ENCODE data around the gene FGF8.
A peak's percentile ranks its signal among the peaks of the same experiment; 100 is the strongest.

FGF8 gene

DNA sequence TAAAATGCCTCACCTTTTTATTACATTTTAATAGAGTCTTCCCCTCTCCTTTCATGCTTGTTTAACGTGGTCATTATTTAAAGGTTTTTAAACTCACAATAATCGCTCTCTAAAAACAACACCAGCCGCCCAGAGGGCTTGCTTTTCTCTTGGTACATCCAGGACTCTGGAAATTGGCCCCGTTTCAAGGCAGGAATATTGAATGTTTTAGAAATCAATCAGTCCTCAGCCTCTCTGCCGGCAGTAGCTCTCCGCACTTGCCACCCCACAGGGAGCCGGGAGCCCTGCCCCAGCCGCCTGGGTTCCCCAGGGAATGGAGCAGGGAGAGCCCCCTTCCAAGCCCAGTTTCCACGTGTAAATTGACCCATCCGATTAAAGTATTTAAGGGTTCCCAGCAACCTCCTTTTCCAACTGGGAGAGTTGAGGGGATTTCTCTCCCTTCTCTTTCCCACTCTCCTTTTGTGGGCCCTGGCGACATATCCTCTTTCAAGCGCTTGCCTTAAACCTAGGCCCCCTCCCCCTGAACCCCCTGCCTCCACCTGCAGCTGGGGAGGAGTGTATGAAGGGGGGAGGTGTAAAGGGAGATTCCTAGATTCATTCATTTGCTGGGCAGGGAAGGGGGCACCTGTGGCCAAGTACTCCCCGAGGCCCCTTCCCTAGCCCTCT is 1.9 kb downstream of the FGF8 start:
- peaks cover 14% of the 10 kb centered on the region for H3K4me1 ChIP-seq (ENCODE audit: control insufficient read depth, low read length)
- H3K9me3 ChIP-seq (ENCODE audit: control insufficient read depth, insufficient read depth, low read length): no peaks in the 10 kb centered on the region
- no peak overlapping the region for H3K27ac ChIP-seq (ENCODE audit: low read depth, low read length)
- H3K4me3 ChIP-seq (ENCODE audit: low read length): no peak overlapping the region
- no peaks in the 10 kb centered on the region for H3K9me2 ChIP-seq (replicated peaks; ENCODE audit: control insufficient read depth, low read length)
- no peaks in the 10 kb centered on the region for H3K79me2 ChIP-seq (ENCODE audit: control insufficient read depth, low read length)
- no peak overlapping the region for H3K4me2 ChIP-seq (ENCODE audit: low read length)
- peaks cover 4% of the 10 kb centered on the region for H3F3A ChIP-seq (ENCODE audit: control insufficient read depth, insufficient read depth)
- TF ChIP-seq EZH2phosphoT487 (IDR thresholded peaks at IDR 0.05; ENCODE audit: borderline replicate concordance, low read length): no peak
- TF ChIP-seq, protein P1, sequence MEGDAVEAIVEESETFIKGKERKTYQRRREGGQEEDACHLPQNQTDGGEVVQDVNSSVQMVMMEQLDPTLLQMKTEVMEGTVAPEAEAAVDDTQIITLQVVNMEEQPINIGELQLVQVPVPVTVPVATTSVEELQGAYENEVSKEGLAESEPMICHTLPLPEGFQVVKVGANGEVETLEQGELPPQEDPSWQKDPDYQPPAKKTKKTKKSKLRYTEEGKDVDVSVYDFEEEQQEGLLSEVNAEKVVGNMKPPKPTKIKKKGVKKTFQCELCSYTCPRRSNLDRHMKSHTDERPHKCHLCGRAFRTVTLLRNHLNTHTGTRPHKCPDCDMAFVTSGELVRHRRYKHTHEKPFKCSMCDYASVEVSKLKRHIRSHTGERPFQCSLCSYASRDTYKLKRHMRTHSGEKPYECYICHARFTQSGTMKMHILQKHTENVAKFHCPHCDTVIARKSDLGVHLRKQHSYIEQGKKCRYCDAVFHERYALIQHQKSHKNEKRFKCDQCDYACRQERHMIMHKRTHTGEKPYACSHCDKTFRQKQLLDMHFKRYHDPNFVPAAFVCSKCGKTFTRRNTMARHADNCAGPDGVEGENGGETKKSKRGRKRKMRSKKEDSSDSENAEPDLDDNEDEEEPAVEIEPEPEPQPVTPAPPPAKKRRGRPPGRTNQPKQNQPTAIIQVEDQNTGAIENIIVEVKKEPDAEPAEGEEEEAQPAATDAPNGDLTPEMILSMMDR (IDR thresholded peaks at IDR 0.05; ENCODE audit: low read depth, low read length, poor library complexity, severe bottlenecking): no peak
- peaks cover 52% of the 10 kb centered on the region for H3K27me3 ChIP-seq (ENCODE audit: control insufficient read depth, low read length)
- H3K36me3 ChIP-seq (ENCODE audit: control insufficient read depth, low read length): peaks cover 9% of the 10 kb centered on the region; the same call in 1 of the 2 replicates
- H4K20me1 ChIP-seq (ENCODE audit: control insufficient read depth, insufficient read depth, low read depth, low read length): no peaks in the 10 kb centered on the region

DNA sequence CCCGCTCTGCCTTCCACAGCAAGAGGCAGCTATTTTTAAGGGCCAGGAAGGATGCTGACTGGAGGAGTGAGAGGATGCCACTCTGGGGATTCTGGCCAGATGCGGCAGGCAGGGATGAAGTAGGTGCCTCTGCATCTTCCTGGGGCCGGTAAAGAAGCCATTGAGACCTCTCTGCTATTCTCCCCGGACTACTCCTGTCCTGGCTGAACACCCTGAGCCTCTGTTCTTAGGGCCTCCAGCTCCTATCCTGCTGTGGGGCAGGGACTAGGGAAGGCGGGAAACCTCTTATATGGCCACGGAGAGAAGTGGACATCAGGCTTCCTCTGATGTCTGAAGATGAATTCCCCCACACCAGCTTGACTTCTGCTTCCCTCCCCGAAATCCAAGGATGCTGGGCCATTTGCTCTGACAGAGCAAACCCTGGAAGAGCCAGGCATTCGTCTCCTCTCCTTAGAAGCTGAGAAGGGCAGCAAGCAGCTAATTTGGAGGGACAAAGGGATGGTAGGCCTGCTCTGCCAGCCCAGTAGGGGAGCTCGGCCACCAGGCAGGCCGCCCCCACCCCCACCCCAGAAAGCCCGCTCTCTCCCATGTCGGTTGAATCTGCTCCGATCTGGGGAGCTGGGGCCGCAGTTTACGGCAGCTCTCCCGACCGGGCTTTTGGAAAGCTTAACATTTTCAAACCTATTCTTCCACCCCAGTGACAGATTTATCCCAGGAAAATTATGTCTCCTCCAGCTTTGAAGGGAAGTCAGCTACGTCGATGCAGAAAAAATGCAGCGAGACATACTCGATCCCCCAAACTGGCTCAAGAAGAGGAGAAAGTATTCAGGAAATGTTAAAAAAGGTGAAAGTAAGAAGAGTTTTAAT is 2.8 kb downstream of the FGF8 start:
- H3K4me2 ChIP-seq (ENCODE audit: low read length): no peak overlapping the region
- peaks cover 4% of the 10 kb centered on the region for H3K4me1 ChIP-seq (ENCODE audit: control insufficient read depth, low read length)
- peaks cover 9% of the 10 kb centered on the region; the same call in 1 of the 2 replicates for H3K36me3 ChIP-seq (ENCODE audit: control insufficient read depth, low read length)
- peaks cover 4% of the 10 kb centered on the region for H3F3A ChIP-seq (ENCODE audit: control insufficient read depth, insufficient read depth)
- TF ChIP-seq, protein P1 (IDR thresholded peaks at IDR 0.05; ENCODE audit: low read depth, low read length, poor library complexity, severe bottlenecking): no peak
- peak; percentile 74 for TF ChIP-seq EZH2phosphoT487 (IDR thresholded peaks at IDR 0.05; ENCODE audit: borderline replicate concordance, low read length)
- peaks cover 56% of the 10 kb centered on the region for H3K27me3 ChIP-seq (ENCODE audit: control insufficient read depth, low read length)
- no peaks in the 10 kb centered on the region for H3K9me3 ChIP-seq (ENCODE audit: control insufficient read depth, insufficient read depth, low read length)
- no peak overlapping the region for H3K27ac ChIP-seq (ENCODE audit: low read depth, low read length)
- H3K9me2 ChIP-seq (replicated peaks; ENCODE audit: control insufficient read depth, low read length): no peaks in the 10 kb centered on the region
- no peaks in the 10 kb centered on the region for H3K79me2 ChIP-seq (ENCODE audit: control insufficient read depth, low read length)
- no peak overlapping the region for H3K4me3 ChIP-seq (ENCODE audit: low read length)
- no peaks in the 10 kb centered on the region for H4K20me1 ChIP-seq (ENCODE audit: control insufficient read depth, insufficient read depth, low read depth, low read length)

DNA sequence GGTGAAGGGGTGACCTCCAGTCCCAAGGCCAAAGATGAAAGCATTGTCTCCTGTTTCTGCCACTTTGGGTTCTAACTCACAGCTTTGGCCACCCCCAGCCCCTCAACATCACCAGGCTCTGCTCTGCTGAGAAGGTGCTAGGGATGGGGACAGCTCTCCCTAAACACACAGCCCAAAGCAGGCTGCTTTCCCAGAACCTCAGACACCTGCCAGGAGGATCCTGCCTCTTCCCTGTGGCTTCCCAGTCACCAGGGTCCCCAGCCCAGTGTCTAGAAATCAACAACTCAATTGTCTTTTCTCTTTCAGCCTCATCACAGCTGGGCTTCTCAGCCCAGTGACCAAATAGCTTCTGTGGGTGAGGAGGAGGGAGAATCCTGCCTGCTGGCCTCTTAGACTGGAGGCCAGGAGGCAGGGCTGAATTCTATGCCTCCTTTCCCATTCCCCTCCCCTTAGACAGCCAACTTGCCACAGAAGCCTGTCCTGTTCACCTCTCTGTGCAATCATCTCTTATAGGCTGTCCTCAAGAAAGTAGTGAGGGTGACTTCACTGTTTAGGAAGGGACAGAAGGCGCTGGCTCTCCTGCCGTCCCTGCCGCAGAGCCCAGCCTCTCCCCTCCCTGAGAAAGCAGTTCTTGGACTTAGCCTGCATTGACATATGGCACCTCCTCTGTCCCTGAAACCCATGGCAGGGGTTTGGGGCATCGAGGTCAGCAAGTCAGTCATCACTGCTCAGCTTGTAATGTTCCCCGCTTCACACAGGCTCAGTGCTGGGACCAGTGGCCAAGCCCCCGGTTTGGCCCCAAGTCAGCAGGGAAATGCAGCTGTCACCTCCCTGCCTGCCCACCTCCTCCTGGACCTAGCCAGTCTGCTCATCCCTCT is 3.7 kb downstream of the FGF8 start:
- Histone ChIP-seq H3K36me3 (ENCODE audit: control insufficient read depth, low read length) (no peaks in the 10 kb centered on the region; the same call in 1 of the 2 replicates), H4K20me1 (ENCODE audit: control insufficient read depth, insufficient read depth, low read depth, low read length) (no peaks in the 10 kb centered on the region), H3K4me3 (ENCODE audit: low read length) (no peak overlapping the region), H3K79me2 (ENCODE audit: control insufficient read depth, low read length) (no peaks in the 10 kb centered on the region), H3K27me3 (ENCODE audit: control insufficient read depth, low read length) (peaks cover 59% of the 10 kb centered on the region), H3K4me2 (ENCODE audit: low read length) (no peak overlapping the region), H3F3A (ENCODE audit: control insufficient read depth, insufficient read depth) (no peaks in the 10 kb centered on the region), H3K9me2 (replicated peaks; ENCODE audit: control insufficient read depth, low read length) (no peaks in the 10 kb centered on the region), H3K4me1 (ENCODE audit: control insufficient read depth, low read length) (no peaks in the 10 kb centered on the region), H3K27ac (ENCODE audit: low read depth, low read length) (no peak overlapping the region), H3K9me3 (ENCODE audit: control insufficient read depth, insufficient read depth, low read length) (no peaks in the 10 kb centered on the region)
- TF ChIP-seq, protein P1 (IDR thresholded peaks at IDR 0.05; ENCODE audit: low read depth, low read length, poor library complexity, severe bottlenecking): no peak
- no peak for TF ChIP-seq EZH2phosphoT487 (IDR thresholded peaks at IDR 0.05; ENCODE audit: borderline replicate concordance, low read length)
